ENCODE results near the gene ADAMTS10. TPM values are rescaled to one million over a fixed set of nuclear protein-coding genes. Genes with fewer than 3 reads are reported as not detected.
A peak's percentile ranks its signal among the peaks of the same experiment; 100 is the strongest.
"Not testable (repeated sequence)": the region's sequence is repeated elsewhere in the genome, so short reads cannot be mapped to it uniquely, and the experiment has no call there.

ADAMTS10 gene
- total RNA-seq, 1 donor from 2014 or later = 29.4 TPM

- intact Hi-C loops (cut with DNase I) = no loop called here
- no peaks in the 10 kb centered on the region for H3K9me3 ChIP-seq
- TF ChIP-seq, protein P1, sequence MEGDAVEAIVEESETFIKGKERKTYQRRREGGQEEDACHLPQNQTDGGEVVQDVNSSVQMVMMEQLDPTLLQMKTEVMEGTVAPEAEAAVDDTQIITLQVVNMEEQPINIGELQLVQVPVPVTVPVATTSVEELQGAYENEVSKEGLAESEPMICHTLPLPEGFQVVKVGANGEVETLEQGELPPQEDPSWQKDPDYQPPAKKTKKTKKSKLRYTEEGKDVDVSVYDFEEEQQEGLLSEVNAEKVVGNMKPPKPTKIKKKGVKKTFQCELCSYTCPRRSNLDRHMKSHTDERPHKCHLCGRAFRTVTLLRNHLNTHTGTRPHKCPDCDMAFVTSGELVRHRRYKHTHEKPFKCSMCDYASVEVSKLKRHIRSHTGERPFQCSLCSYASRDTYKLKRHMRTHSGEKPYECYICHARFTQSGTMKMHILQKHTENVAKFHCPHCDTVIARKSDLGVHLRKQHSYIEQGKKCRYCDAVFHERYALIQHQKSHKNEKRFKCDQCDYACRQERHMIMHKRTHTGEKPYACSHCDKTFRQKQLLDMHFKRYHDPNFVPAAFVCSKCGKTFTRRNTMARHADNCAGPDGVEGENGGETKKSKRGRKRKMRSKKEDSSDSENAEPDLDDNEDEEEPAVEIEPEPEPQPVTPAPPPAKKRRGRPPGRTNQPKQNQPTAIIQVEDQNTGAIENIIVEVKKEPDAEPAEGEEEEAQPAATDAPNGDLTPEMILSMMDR (IDR thresholded peaks at IDR 0.05) = no peak
Observed at GRCh38 chr19:8561075-8561764, 49.3 kb downstream of the ADAMTS10 start.

GRCh38 chr19:8558325-8558724, 52.2 kb downstream of the ADAMTS10 start:
- DNase-seq (no peak), ATAC-seq (no peak)
- H3K9me3 ChIP-seq = no peaks in the 10 kb centered on the region
- TF ChIP-seq, protein P1 (IDR thresholded peaks at IDR 0.05) = no peak
- intact Hi-C loops (cut with DNase I) = no loop called here
- H3K4me3 ChIP-seq = no peak overlapping the region
- peaks cover 2% of the 10 kb centered on the region for H3K36me3 ChIP-seq
- H3K4me1 ChIP-seq = no peaks in the 10 kb centered on the region
- no peaks in the 10 kb centered on the region for H3K27me3 ChIP-seq
- H3K27ac ChIP-seq = no peak overlapping the region

More at GRCh38 chr19:8561075-8561764, 49.3 kb downstream of the ADAMTS10 start:
- no peaks in the 10 kb centered on the region for H3K27me3 ChIP-seq
- no peaks in the 10 kb centered on the region for H3K36me3 ChIP-seq
- H3K27ac ChIP-seq = no peak overlapping the region
- no peak overlapping the region for H3K4me3 ChIP-seq
- DNase-seq = no peak
- ATAC-seq = no peak
- H3K4me1 ChIP-seq = no peaks in the 10 kb centered on the region

DNA sequence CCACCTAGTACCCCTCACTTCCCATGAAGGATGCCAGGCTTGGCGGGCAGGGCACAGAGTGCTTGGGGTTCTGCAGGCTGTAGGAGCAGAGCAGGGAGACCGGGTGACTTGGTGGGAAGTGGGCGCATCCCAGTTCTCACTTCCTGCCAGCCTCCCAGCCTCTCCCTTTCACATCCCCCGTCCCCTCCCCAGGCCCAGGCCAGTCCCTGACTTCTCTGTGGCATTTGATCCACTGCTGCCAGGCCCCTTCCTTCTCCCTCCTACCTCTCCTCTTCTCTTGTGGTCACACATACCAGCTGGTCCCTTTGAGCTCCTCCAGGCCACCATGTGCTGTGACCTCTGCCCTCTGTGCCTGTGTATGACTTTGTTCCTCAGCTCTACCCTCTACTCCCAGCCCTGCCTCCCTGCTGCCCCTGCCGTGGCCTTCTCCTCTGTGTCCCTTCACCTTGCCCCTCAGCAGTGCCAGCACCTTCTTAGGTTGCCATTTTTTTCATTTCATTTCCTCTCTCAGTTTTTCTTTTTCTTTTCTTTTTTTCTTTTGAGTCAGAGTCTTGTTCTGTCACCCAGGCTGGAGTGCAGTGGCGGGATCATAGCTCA, 52.8 kb downstream of the ADAMTS10 start:
- peaks cover 8% of the 10 kb centered on the region for H3K36me3 ChIP-seq
- no peaks in the 10 kb centered on the region for H3K9me3 ChIP-seq
- peak; percentile 69 for DNase-seq
- H3K4me1 ChIP-seq = no peaks in the 10 kb centered on the region
- H3K4me3 ChIP-seq = no peak overlapping the region
- TF ChIP-seq, protein P1 (IDR thresholded peaks at IDR 0.05) = no peak
- intact Hi-C loops (cut with DNase I) = no loop called here
- ATAC-seq = peak; percentile 83
- H3K27ac ChIP-seq = no peak overlapping the region
- no peaks in the 10 kb centered on the region for H3K27me3 ChIP-seq

DNA sequence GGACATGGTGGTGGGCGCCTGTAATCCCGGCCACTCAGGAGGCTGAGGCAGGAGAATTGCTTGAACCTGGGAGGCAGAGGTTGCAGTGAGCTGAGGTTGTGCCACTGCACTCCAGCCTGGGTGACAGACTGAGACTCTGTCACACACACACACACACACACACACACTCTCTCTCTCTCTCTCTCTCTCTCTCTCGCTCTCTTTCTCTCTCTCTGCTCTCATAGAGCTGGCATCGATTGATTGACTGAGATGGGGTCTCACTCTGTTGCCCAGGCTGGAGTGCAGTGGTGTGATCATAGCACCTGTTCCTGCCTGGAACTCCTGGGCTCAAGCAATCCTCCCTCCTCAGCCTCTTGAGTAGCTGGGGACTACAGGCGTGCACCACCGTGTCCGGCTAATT, 56.8 kb downstream of the ADAMTS10 start:
- H3K27ac ChIP-seq; H3K4me1 ChIP-seq; H3K27me3 ChIP-seq; ATAC-seq; intact Hi-C loops (cut with DNase I); H3K9me3 ChIP-seq; DNase-seq; H3K4me3 ChIP-seq: not testable (repeated sequence)
- H3K36me3 ChIP-seq = peaks cover 12% of the 10 kb centered on the region

DNA sequence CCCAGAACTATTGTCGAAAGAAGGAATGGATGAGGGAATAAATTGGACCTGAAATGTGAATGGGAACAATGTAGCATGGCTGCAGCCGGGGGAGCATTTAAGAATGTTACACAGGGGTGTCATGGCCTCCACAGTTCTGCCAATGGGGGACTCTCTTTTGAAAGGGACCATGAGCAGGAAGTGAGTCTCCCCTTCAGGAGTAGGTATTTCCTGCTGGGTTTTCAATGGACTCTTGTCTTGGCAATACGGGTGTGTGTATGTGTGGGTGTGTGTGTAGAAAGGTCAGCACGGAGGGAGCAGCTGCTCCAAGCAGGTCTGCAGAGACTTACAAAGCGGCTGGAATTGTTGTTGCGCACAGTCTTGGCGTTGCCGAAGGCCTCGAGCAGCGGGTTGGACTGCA, 57.7 kb downstream of the ADAMTS10 start:
- ATAC-seq (no peak), DNase-seq (no peak)
- no peaks in the 10 kb centered on the region for H3K27me3 ChIP-seq
- intact Hi-C loops (cut with DNase I) = no loop called here
- no peak overlapping the region for H3K27ac ChIP-seq
- TF ChIP-seq, protein P1 (IDR thresholded peaks at IDR 0.05) = no peak
- no peak overlapping the region for H3K4me3 ChIP-seq
- no peaks in the 10 kb centered on the region for H3K4me1 ChIP-seq
- peaks cover 16% of the 10 kb centered on the region for H3K36me3 ChIP-seq
- no peaks in the 10 kb centered on the region for H3K9me3 ChIP-seq

GRCh38 chr19:8550070-8550469, 60.4 kb downstream of the ADAMTS10 start:
- Histone ChIP-seq H3K9me3 (no peaks in the 10 kb centered on the region), H3K36me3 (peaks cover 26% of the 10 kb centered on the region), H3K27ac (no peak overlapping the region), H3K4me1 (no peaks in the 10 kb centered on the region), H3K4me3 (no peak overlapping the region), H3K27me3 (no peaks in the 10 kb centered on the region)
- TF ChIP-seq, protein P1 (IDR thresholded peaks at IDR 0.05) = no peak
- ATAC-seq = no peak
- intact Hi-C loops (cut with DNase I) = no loop called here
- no peak for DNase-seq

All from upper lobe of right lung (tissue), 1 donor.